ENCODE data around the gene DACT2. TPM values are rescaled to one million over a fixed set of nuclear protein-coding genes. Genes with fewer than 3 reads are reported as not detected.
A peak's percentile ranks its signal among the peaks of the same experiment; 100 is the strongest.
"Not testable (repeated sequence)": the region's sequence is repeated elsewhere in the genome, so short reads cannot be mapped to it uniquely, and the experiment has no call there.

DACT2 gene
- total and polyA plus RNA-seq, 2 experiments from 2014 or later: 0.32 to 0.71 TPM

DNA sequence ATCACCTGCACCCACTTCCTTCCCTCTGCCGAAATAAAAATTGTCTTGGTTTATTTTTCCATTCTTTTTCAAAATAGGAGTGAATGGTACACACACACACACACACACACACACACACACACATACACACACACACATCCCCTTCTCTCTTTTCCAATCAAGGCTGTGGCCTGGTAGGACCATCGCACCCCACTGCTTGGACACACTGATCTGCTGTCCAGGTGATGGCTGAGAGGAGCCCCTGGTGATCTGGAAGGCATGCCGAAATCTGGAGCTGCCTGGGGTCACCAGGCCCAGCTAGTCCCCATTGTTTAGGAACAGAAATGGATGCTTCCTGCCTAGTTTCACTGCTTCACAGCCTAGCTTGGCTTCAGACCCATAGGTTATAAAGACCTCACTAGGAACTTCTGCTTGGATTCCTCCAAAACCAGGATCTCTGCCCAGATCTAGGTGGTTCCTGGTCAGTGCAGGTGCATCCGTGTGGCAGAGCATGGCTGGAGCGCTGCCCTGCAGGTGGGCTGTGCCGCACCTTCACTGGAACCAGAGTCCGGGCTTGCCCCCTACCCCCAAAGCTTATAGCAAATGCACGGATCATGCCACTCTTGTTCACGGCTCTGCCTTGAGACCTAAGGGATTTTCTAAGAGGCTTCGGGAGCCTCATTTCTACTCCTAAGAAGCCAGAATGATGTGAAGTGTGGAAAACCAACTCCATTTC lies 42.9 kb upstream of the DACT2 start:
- DNase-seq (ENCODE audit: low read depth in 1 of 2, low spot score in 1 of 2): no peak
- no peaks in the 10 kb centered on the region for H3K36me3 ChIP-seq
- H3K27me3 ChIP-seq: no peaks in the 10 kb centered on the region
- H3K4me3 ChIP-seq: no peak overlapping the region
- no peaks in the 10 kb centered on the region for H3K4me1 ChIP-seq (ENCODE audit: low read depth)
- TF ChIP-seq CTCF (IDR thresholded peaks at IDR 0.05; ENCODE audit: low read depth, low read length): no peak
- H3K9me3 ChIP-seq (ENCODE audit: low read depth): no peaks in the 10 kb centered on the region
- H3K27ac ChIP-seq: no peak overlapping the region

- no peak overlapping the region for H3K4me3 ChIP-seq
- no peak overlapping the region for H3K27ac ChIP-seq
- H3K4me1 ChIP-seq (ENCODE audit: low read depth): no peaks in the 10 kb centered on the region
- no peak for TF ChIP-seq CTCF (IDR thresholded peaks at IDR 0.05; ENCODE audit: low read depth, low read length)
- no peaks in the 10 kb centered on the region for H3K27me3 ChIP-seq
- no peak for DNase-seq (ENCODE audit: low read depth in 1 of 2, low spot score in 1 of 2)
- H3K36me3 ChIP-seq: no peaks in the 10 kb centered on the region
- no peaks in the 10 kb centered on the region for H3K9me3 ChIP-seq (ENCODE audit: low read depth)
These were observed 42.2 kb upstream of the DACT2 start for GRCh38 chr6:168361766-168362165.

- Histone ChIP-seq H3K4me3 (no peak overlapping the region), H3K4me1 (ENCODE audit: low read depth) (no peaks in the 10 kb centered on the region), H3K9me3 (ENCODE audit: low read depth) (no peaks in the 10 kb centered on the region), H3K27me3 (no peaks in the 10 kb centered on the region), H3K36me3 (no peaks in the 10 kb centered on the region), H3K27ac (no peak overlapping the region)
- no peak for TF ChIP-seq CTCF (IDR thresholded peaks at IDR 0.05; ENCODE audit: low read depth, low read length)
- no peak for DNase-seq (ENCODE audit: low read depth in 1 of 2, low spot score in 1 of 2)
These were observed 40.2 kb upstream of the DACT2 start for GRCh38 chr6:168359794-168360193.

DNA sequence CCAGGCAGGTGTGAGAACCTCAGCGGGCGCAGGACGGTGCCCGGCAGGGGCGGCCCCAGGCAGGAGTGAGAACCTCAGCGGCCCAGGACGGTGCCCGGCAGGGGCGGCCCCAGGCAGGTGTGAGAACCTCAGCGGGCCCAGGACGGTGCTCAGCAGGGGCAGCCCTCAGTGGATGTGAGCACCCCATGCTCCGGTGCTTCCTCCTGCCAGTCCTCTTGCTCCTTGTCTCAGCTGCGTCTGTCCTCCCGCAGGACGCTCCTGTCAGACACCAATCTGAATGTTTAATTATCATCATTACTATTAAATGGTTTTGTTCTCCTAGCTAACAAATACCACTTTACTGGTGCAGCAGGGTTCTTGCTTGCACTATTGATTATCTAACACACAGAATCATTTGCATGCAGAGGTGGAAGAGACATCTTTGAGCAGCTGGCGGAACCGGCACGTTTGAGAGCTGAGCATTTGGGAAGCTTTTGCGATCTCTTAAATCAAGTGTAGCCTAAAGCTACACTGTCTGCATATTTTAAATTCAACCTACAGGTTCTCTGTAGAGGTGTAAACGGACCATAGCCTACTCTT lies 39.4 kb upstream of the DACT2 start:
- no peak for TF ChIP-seq CTCF (IDR thresholded peaks at IDR 0.05; ENCODE audit: low read depth, low read length)
- Histone ChIP-seq H3K27ac (no peak overlapping the region), H3K27me3 (no peaks in the 10 kb centered on the region), H3K9me3 (ENCODE audit: low read depth) (no peaks in the 10 kb centered on the region), H3K4me3 (no peak overlapping the region), H3K36me3 (no peaks in the 10 kb centered on the region), H3K4me1 (ENCODE audit: low read depth) (no peaks in the 10 kb centered on the region)
- no peak for DNase-seq (ENCODE audit: low read depth in 1 of 2, low spot score in 1 of 2)

GRCh38 chr6:168356872-168357271 lies 37.3 kb upstream of the DACT2 start:
- not testable (repeated sequence) for H3K9me3 ChIP-seq (ENCODE audit: low read depth); H3K4me1 ChIP-seq (ENCODE audit: low read depth); H3K36me3 ChIP-seq; H3K4me3 ChIP-seq; H3K27ac ChIP-seq; DNase-seq (ENCODE audit: low read depth in 1 of 2, low spot score in 1 of 2); H3K27me3 ChIP-seq

DNA sequence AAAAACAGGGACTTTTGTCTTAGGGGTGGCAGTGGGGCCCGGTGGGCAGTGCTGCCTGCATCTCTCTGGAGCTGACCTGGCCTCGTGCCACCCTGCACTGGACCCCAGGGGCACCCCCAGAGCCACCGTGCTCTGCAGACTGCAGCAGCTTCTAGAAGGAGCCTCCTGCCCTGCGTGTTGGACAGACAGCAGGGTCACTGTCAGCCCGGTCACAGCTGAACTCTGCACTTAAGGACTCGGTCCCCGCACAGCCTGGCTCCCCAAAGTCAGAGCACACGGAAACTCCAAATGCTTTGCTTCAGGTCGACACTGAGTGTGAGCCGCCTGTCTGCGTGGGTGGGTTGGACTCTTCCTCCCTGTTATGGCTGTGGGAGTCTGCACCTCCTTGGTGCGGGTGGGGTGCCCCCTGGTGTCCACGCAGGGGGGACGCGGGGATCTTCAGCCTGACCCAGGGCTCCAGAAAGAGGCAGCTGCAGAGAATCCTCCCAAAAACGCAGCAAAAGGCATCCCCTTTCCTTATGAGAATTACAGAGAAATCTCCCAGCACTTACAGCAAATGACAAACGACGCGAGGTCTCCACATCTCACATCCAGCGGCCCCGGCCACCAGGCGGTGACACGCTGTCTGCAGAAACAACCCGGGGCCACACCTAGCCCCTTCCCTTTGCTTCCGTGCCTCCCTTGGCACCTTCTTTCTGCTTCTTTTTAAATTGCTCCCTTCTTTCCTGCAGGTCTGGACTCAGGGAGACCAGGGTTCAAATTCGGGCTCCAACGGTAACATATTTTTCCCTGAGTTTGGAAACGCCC lies 36.3 kb upstream of the DACT2 start:
- H3K4me3 ChIP-seq: no peak overlapping the region
- H3K27me3 ChIP-seq: no peaks in the 10 kb centered on the region
- H3K36me3 ChIP-seq: no peaks in the 10 kb centered on the region
- no peaks in the 10 kb centered on the region for H3K9me3 ChIP-seq (ENCODE audit: low read depth)
- H3K4me1 ChIP-seq (ENCODE audit: low read depth): no peaks in the 10 kb centered on the region
- H3K27ac ChIP-seq: no peak overlapping the region
- peak; percentile 67 to 87 for DNase-seq (ENCODE audit: low read depth in 1 of 2, low spot score in 1 of 2)
- peak; percentile 90 for TF ChIP-seq CTCF (IDR thresholded peaks at IDR 0.05; ENCODE audit: low read depth, low read length)
